ENCODE results near the gene STIL. TPM values are rescaled to one million over a fixed set of nuclear protein-coding genes. Genes with fewer than 3 reads are reported as not detected.

The STIL gene
- polyA plus RNA-seq, 6 donors from 2014 or later: 0.12 to 1.2 (median 0.85) TPM; not detected in 1

GRCh38 chr1:47241114-47242113 lies 72.5 kb downstream of the STIL start:
- DNase-seq: no peak
- Mint-ChIP-seq H3K27ac (no peak overlapping the region), H3K27me3 (peaks cover 48 to 61% (median 58%) of the 10 kb centered on the region in 3 donors), H3K9me3 (no peaks in the 10 kb centered on the region), H3K36me3 (no peaks in the 10 kb centered on the region), H3K4me1 (no peaks in the 10 kb centered on the region), H3K4me3 (no peak overlapping the region)
- ATAC-seq (ENCODE audit: low read depth in 2 of 2): no peak

- ATAC-seq (ENCODE audit: low read depth in 2 of 2): no peak
- Mint-ChIP-seq H3K27ac (no peak overlapping the region), H3K4me1 (no peaks in the 10 kb centered on the region), H3K27me3 (peaks cover 60 to 62% (median 62%) of the 10 kb centered on the region in 3 donors), H3K36me3 (no peaks in the 10 kb centered on the region), H3K4me3 (no peak overlapping the region), H3K9me3 (peaks cover 0 to 3% (median 0%) of the 10 kb centered on the region in 7 donors)
- no peak for DNase-seq
These were observed 74.9 kb downstream of the STIL start for GRCh38 chr1:47238935-47239592.

GRCh38 chr1:47235806-47236205 lies 78.1 kb downstream of the STIL start:
- Mint-ChIP-seq H3K9me3 (peaks cover 0 to 7% (median 0%) of the 10 kb centered on the region in 7 donors), H3K36me3 (peaks cover 3 to 9% of the 10 kb centered on the region in 2 donors), H3K27me3 (peaks cover 60 to 75% (median 63%) of the 10 kb centered on the region in 3 donors), H3K27ac (no peak overlapping the region), H3K4me1 (peaks cover 13 to 19% (median 16%) of the 10 kb centered on the region in 3 donors), H3K4me3 (no peak overlapping the region)
- ATAC-seq (ENCODE audit: low read depth in 2 of 2) (no peak), DNase-seq (no peak)

- Mint-ChIP-seq H3K27me3 (peaks cover 65 to 80% (median 66%) of the 10 kb centered on the region in 3 donors), H3K4me3 (no peak overlapping the region), H3K27ac (no peak overlapping the region), H3K9me3 (peaks cover 0 to 7% (median 0%) of the 10 kb centered on the region in 7 donors), H3K36me3 (peaks cover 3 to 9% of the 10 kb centered on the region in 2 donors), H3K4me1 (peaks cover 15 to 25% (median 21%) of the 10 kb centered on the region in 3 donors)
- no peak for ATAC-seq (ENCODE audit: low read depth in 2 of 2)
- no peak for DNase-seq
These were observed 78.7 kb downstream of the STIL start for GRCh38 chr1:47235241-47235681.

GRCh38 chr1:47233186-47233585 lies 80.8 kb downstream of the STIL start:
- DNase-seq: no peak
- Mint-ChIP-seq H3K36me3 (peaks cover 3 to 9% of the 10 kb centered on the region in 2 donors), H3K4me3 (peak overlapping the region in 6 of 8 donors; percentile 2 to 88 (median 42)), H3K27ac (no peak overlapping the region), H3K4me1 (peaks cover 28 to 38% (median 34%) of the 10 kb centered on the region in 3 donors), H3K9me3 (peaks cover 0 to 7% (median 0%) of the 10 kb centered on the region in 7 donors), H3K27me3 (peaks cover 66 to 86% (median 77%) of the 10 kb centered on the region in 3 donors)
- ATAC-seq (ENCODE audit: low read depth in 2 of 2): no peak

GRCh38 chr1:47232187-47232874 lies 81.6 kb downstream of the STIL start, which contains the start of gene TAL1:
TAL1 (minus strand) TSS chr1:47232225; CDS start chr1:47225888, 6,337 bp downstream.
- Mint-ChIP-seq H3K4me1 (peaks cover 28 to 38% (median 36%) of the 10 kb centered on the region in 3 donors), H3K4me3 (peak within 1 kb of the TSS; percentile 71 to 91 (median 88)), H3K9me3 (peaks cover 0 to 7% (median 0%) of the 10 kb centered on the region in 7 donors), H3K36me3 (peaks cover 3 to 9% of the 10 kb centered on the region in 2 donors), H3K27ac (peak within 1 kb of the TSS in 5 of 6 donors; percentile 39 to 96 (median 55)), H3K27me3 (peaks cover 66 to 92% (median 82%) of the 10 kb centered on the region in 3 donors)
- no peak for DNase-seq
- peak in 1 of 2 donors; percentile 33 for ATAC-seq (ENCODE audit: low read depth in 2 of 2)

GRCh38 chr1:47231301-47232186 lies 82.4 kb downstream of the STIL start:
- Mint-ChIP-seq H3K27me3 (peaks cover 70 to 94% (median 86%) of the 10 kb centered on the region in 3 donors), H3K36me3 (peaks cover 3 to 9% of the 10 kb centered on the region in 2 donors), H3K9me3 (peaks cover 0 to 7% (median 0%) of the 10 kb centered on the region in 7 donors), H3K27ac (peak overlapping the region in 5 of 6 donors; percentile 23 to 90 (median 54)), H3K4me1 (peaks cover 28 to 38% (median 36%) of the 10 kb centered on the region in 3 donors), H3K4me3 (peak overlapping the region; percentile 71 to 91 (median 88))
- DNase-seq: peak; percentile 23
- peak in 1 of 2 donors; percentile 44 for ATAC-seq (ENCODE audit: low read depth in 2 of 2)

- H3K36me3 Mint-ChIP-seq: peaks cover 3 to 9% of the 10 kb centered on the region in 2 donors
- peaks cover 0 to 7% (median 0%) of the 10 kb centered on the region in 7 donors for H3K9me3 Mint-ChIP-seq
- peak; percentile 15 for DNase-seq
- H3K4me3 Mint-ChIP-seq: peak overlapping the region in 7 of 8 donors; percentile 30 to 91 (median 82)
- peak; percentile 35 to 43 for ATAC-seq (ENCODE audit: low read depth in 2 of 2)
- peak overlapping the region in 1 of 6 donors; percentile 64 for H3K27ac Mint-ChIP-seq
- peaks cover 68 to 94% (median 92%) of the 10 kb centered on the region in 3 donors for H3K27me3 Mint-ChIP-seq
- peaks cover 32 to 43% (median 41%) of the 10 kb centered on the region in 3 donors for H3K4me1 Mint-ChIP-seq
These were observed 83.2 kb downstream of the STIL start for GRCh38 chr1:47230692-47231300.

- Mint-ChIP-seq H3K9me3 (peaks cover 0 to 7% (median 0%) of the 10 kb centered on the region in 7 donors), H3K36me3 (peaks cover 3 to 9% of the 10 kb centered on the region in 2 donors), H3K4me3 (peak overlapping the region; percentile 39 to 91 (median 79)), H3K27ac (peak overlapping the region in 2 of 6 donors; percentile 21 to 64), H3K4me1 (peaks cover 33 to 45% (median 42%) of the 10 kb centered on the region in 3 donors), H3K27me3 (peaks cover 65 to 93% (median 92%) of the 10 kb centered on the region in 3 donors)
- no peak for DNase-seq
- ATAC-seq (ENCODE audit: low read depth in 2 of 2): no peak
These were observed 83.9 kb downstream of the STIL start for GRCh38 chr1:47229886-47230691.

GRCh38 chr1:47229031-47229885 lies 84.7 kb downstream of the STIL start:
- peaks cover 0 to 5% (median 0%) of the 10 kb centered on the region in 7 donors for H3K9me3 Mint-ChIP-seq
- H3K27me3 Mint-ChIP-seq: peaks cover 63 to 84% (median 84%) of the 10 kb centered on the region in 3 donors
- ATAC-seq (ENCODE audit: low read depth in 2 of 2): no peak
- peak overlapping the region in 7 of 8 donors; percentile 39 to 88 (median 73) for H3K4me3 Mint-ChIP-seq
- peaks cover 3 to 9% of the 10 kb centered on the region in 2 donors for H3K36me3 Mint-ChIP-seq
- peak overlapping the region in 3 of 6 donors; percentile 17 to 84 (median 60) for H3K27ac Mint-ChIP-seq
- no peak for DNase-seq
- peaks cover 33 to 45% (median 42%) of the 10 kb centered on the region in 3 donors for H3K4me1 Mint-ChIP-seq
